PC-3 (cell line): ENCODE measurements around the gene FOXE1.

Experiments used
- CTCF ChIP-seq: fragments of 300-600 bp; sonication (generic); conservative IDR thresholded peaks from 2 replicates; pipeline ENCODE4 v1.5.1; 2017; ENCODE audit warnings: antibody characterized with exemption, low read depth, mild to moderate bottlenecking, low read length
- EZH2 ChIP-seq: fragments of 300-600 bp; sonication (generic); IDR thresholded peaks from one replicate; pipeline ENCODE4 v1.6.1; 2017; ENCODE audit warnings: antibody characterized with exemption, mild to moderate bottlenecking, low read length; ENCODE audit not compliant: unreplicated experiment
- EZH2phosphoT487 ChIP-seq: fragments of 300-600 bp; sonication (generic); IDR thresholded peaks from 2 replicates; pipeline ENCODE4 v1.6.1; 2018; ENCODE audit warnings: mild to moderate bottlenecking, antibody characterized with exemption, low read length, borderline replicate concordance

DNA sequence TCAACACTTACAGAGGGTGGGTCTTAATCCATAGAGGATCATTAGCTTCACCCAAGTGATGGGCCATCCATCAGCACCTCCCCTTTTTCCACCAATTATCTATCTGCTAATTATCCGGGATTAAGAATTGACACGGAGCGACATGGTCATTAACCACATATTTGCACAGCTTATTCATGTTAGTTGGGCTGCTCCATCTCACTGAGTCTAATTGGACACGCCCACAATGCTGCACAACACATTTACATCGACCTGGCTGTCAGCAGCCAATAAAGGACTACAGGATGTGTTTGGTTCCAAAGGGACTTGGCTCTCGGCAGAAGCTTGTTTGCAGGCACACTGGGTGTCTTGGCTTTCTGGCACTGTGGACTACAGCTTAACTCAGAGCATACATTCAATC lies 21.6 kb downstream of the FOXE1 start:
- TF ChIP-seq CTCF (no peak), EZH2 (no peak), EZH2phosphoT487 (no peak)
